Gastrocnemius medialis (tissue), 4 donors: ENCODE results near the gene ANGEL2. TPM values are rescaled to one million over a fixed set of nuclear protein-coding genes. Genes with fewer than 3 reads are reported as not detected.

ENCODE experiments used
- ATAC-seq, 2 donors: fragments of 150-250 bp; one replicate each; pipeline ENCODE4 v1.9.1; 2016
- DNase-seq, 2 donors: peaks; one replicate each; pipeline ENCODE4 v3.0.0-alpha.2; 2019
- H3K27ac ChIP-seq, 4 donors: fragments of 200-600 bp; sonication (generic); 1 replicate in 1 of 4; 2 replicates in 3 of 4; pipeline ENCODE4 v1.5.1; 2016 to 2018; ENCODE audit warnings: mild to moderate bottlenecking in 2 of 4, moderate library complexity in 1 of 4
- H3K27me3 ChIP-seq, 3 donors: fragments of 200-600 bp; sonication (generic) in 2 of 3; 1 replicate in 1 of 3; 2 replicates in 2 of 3; pipeline versions ENCODE4 v1.5.1 to v1.6.0; 2016 to 2019; ENCODE audit warnings: mild to moderate bottlenecking in 1 of 3, moderate library complexity in 1 of 3
- H3K36me3 ChIP-seq, 2 donors: fragments of 200-600 bp; sonication (generic) in 1 of 2; one replicate each; pipeline ENCODE4 v1.5.1; 2017 to 2018
- H3K4me1 ChIP-seq, 2 donors: fragments of 200-600 bp; sonication (generic) in 1 of 2; one replicate each; pipeline ENCODE4 v1.5.1; 2016 to 2017; ENCODE audit warnings: mild to moderate bottlenecking in 2 of 2
- H3K4me3 ChIP-seq, 4 donors: fragments of 200-600 bp; sonication (generic) in 3 of 4; 1 replicate in 1 of 4; 2 replicates in 3 of 4; pipeline ENCODE4 v1.5.1; 2016 to 2019; ENCODE audit warnings: mild to moderate bottlenecking in 2 of 4
- H3K9me3 ChIP-seq, 3 donors: fragments of 200-600 bp; sonication (generic) in 2 of 3; 1 replicate in 1 of 3; 2 replicates in 2 of 3; pipeline ENCODE4 v1.5.1; 2016 to 2019
- POLR2A ChIP-seq, 2 donors: fragments of 450-650 bp; IDR thresholded peaks; one replicate each; pipeline ENCODE4 v1.6.1; 2017; ENCODE audit warnings: antibody characterized with exemption in 2 of 2, mild to moderate bottlenecking in 2 of 2, moderate library complexity in 2 of 2
- in situ Hi-C, 4 donors: fragments of 200-750 bp; cut with MboI; loops; one replicate each; pipeline versions ENCODE4 v1.15.0 to v1.8.0; 2017; ENCODE audit warnings: low sequenced_read_pairs in 4 of 4
- intact Hi-C: fragments of 100-400 bp; cut with DNase I; formaldehyde crosslinking; loops from one replicate; pipeline ENCODE4 v1.15.1; 2023; ENCODE audit warnings: low total_unique reads
- total RNA-seq, 4 donors: library from RNA; depleted of rRNA; stranded (reverse); fragments of >200 nt; gene quantifications; one replicate each; pipeline versions ENCODE4 v1.1.0 to v1.2.3, GENCODE V29; 2016
- TF ChIP-seq, protein P1 (sequence below), 5 experiments: fragments of 450-650 bp in 3 of 5; fragments of 200-600 bp in 2 of 5; sonication (generic) in 2 of 5; IDR thresholded peaks in 4 of 5; conservative IDR thresholded peaks in 1 of 5; 1 replicate in 4 of 5; 2 replicates in 1 of 5; pipeline ENCODE4 v1.5.1; 2016 to 2019; ENCODE audit warnings: antibody characterized with exemption in 5 of 5, mild to moderate bottlenecking in 3 of 5, moderate library complexity in 3 of 5

Gene ANGEL2
- 10 to 100 TPM; 17.7 to 33.2 (median 25.1) TPM for total RNA-seq

DNA sequence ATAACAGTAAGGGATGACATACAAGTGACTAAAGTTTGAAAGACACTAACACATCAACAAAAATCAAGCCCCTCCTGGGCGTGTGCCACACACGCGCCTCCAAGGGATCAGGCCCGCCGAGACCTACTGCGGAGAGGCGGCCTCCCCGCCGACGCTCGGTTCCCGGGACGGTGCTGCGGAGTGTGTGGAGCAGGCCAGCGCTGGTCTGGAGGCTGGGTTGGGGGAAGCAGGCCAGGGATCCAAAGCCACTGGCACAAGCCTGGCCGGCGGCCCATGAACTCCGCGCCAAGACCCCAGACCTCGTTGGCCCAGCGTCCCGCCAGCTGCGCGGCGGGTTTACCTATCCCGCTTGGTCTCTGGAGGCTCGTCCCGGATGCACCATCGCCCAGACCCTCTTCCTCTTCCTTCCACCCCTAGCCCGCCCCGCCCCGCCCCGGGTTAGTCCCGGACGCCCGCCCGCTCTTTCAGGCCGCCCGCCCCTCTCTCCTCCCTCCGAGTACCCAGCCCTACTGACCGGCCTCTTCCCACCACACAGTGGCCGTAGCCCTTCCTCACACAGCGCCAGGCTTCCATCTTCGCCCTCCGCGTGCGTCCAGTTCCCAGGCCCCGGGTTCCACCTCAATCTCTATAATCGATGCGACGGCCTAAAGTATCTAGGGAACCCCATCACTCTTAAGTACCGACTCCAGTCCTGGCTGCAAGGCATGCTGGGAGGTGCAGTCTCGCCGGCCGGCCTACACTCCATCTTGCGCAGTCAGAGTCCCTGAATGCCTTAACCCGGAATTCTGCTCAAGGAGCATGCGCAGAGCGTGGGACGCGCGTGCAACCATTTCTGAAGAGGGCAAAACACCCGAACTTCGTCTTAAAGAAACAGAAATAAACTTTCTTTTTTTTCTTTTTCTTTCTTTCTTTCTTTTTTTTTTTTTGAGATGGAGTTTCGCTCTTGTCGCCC lies at the start of gene ANGEL2:
Gene ANGEL2, minus strand, starts transcription at position 769 of the 952 bp plus-strand sequence. Its CDS starts 196 bp downstream, at position 573.
- Histone ChIP-seq H3K36me3 (no peaks in the 10 kb centered on the region), H3K27me3 (no peaks in the 10 kb centered on the region), H3K27ac (peak within 1 kb of the TSS; percentile 81 to 92 (median 86)), H3K9me3 (no peaks in the 10 kb centered on the region), H3K4me1 (peaks cover 16 to 20% of the 10 kb centered on the region in 2 donors), H3K4me3 (peak within 1 kb of the TSS; percentile 64 to 96 (median 90))
- peak in 1 of 2 donors; percentile 27 for TF ChIP-seq POLR2A (IDR thresholded peaks at IDR 0.05)
- TF ChIP-seq, protein P1, sequence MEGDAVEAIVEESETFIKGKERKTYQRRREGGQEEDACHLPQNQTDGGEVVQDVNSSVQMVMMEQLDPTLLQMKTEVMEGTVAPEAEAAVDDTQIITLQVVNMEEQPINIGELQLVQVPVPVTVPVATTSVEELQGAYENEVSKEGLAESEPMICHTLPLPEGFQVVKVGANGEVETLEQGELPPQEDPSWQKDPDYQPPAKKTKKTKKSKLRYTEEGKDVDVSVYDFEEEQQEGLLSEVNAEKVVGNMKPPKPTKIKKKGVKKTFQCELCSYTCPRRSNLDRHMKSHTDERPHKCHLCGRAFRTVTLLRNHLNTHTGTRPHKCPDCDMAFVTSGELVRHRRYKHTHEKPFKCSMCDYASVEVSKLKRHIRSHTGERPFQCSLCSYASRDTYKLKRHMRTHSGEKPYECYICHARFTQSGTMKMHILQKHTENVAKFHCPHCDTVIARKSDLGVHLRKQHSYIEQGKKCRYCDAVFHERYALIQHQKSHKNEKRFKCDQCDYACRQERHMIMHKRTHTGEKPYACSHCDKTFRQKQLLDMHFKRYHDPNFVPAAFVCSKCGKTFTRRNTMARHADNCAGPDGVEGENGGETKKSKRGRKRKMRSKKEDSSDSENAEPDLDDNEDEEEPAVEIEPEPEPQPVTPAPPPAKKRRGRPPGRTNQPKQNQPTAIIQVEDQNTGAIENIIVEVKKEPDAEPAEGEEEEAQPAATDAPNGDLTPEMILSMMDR (IDR thresholded peaks at IDR 0.05 in 4 of 5, conservative IDR thresholded peaks at IDR 0.05 in 1 of 5): no peak
- DNase-seq: peak; percentile 92 to 96
- intact Hi-C loops (loop anchor here (1.0 to 5.0 kb wide), 4 partner anchors 21 to 223 kb away; partner anchors contain the start of genes NSL1, RPS6KC1 and TATDN3), in situ Hi-C loops (loop anchor here in 2 of 4 donors (10.0 to 25.0 kb wide), 2 partner anchors 221 to 978 kb away; partner anchors contain the start of genes DTL (in 1 of the 2), INTS7 (in 1 of the 2), NSL1 (in 1 of the 2) and TATDN3 (in 1 of the 2))
- peak; percentile 99 to 100 for ATAC-seq

DNA sequence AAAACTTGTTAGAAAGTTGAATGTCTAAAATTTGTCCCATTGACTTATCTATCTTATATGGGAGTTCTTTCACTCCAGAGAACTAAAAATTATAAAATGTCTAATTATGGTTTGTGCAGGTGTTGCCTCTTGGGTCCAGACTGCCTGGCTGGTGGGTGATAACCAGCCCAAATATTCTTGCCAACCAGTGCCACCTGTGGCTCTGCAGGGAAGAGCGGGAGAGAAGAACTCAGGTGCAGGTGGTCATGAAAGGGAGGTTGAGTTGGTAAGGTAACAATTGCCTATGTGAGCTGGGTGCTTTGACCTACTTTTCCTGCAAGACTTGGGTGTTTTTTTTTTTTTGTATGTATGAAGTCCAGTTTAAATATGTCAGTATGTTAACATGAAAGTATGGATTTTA lies 45.6 kb upstream of the ANGEL2 start:
- no peaks in the 10 kb centered on the region for H3K27me3 ChIP-seq
- no peaks in the 10 kb centered on the region for H3K36me3 ChIP-seq
- H3K4me1 ChIP-seq: no peaks in the 10 kb centered on the region
- no peak overlapping the region for H3K27ac ChIP-seq
- TF ChIP-seq, protein P1 (IDR thresholded peaks at IDR 0.05 in 4 of 5, conservative IDR thresholded peaks at IDR 0.05 in 1 of 5): no peak
- no peak for TF ChIP-seq POLR2A (IDR thresholded peaks at IDR 0.05)
- ATAC-seq: no peak
- intact Hi-C loops: no loop called here
- in situ Hi-C loops: no loop called here
- no peak overlapping the region for H3K4me3 ChIP-seq
- no peaks in the 10 kb centered on the region for H3K9me3 ChIP-seq
- DNase-seq: no peak

DNA sequence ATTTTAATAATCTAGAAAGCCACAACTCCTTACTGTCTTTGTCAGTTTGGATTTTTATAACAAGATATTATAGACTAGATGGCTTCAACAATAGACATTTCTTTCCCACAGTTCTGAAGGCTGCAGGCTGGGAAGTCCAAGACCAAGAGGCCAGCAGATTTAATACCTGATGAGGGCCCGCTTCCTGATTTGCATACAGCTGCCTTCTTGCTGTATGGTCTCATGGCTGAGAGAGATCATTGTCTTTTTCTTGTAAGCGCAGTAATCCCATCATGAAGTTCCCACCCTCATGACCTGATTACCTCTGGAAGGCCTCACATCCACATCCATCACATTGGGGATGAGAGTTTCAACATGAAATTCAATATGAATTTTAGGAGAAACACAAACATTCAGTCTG lies 45.2 kb upstream of the ANGEL2 start:
- no peaks in the 10 kb centered on the region for H3K27me3 ChIP-seq
- H3K4me1 ChIP-seq: no peaks in the 10 kb centered on the region
- intact Hi-C loops (no loop called here), in situ Hi-C loops (no loop called here)
- H3K27ac ChIP-seq: no peak overlapping the region
- no peaks in the 10 kb centered on the region for H3K36me3 ChIP-seq
- ATAC-seq (no peak), DNase-seq (no peak)
- no peak for TF ChIP-seq POLR2A (IDR thresholded peaks at IDR 0.05)
- TF ChIP-seq, protein P1 (IDR thresholded peaks at IDR 0.05 in 4 of 5, conservative IDR thresholded peaks at IDR 0.05 in 1 of 5): no peak
- H3K9me3 ChIP-seq: no peaks in the 10 kb centered on the region
- no peak overlapping the region for H3K4me3 ChIP-seq

DNA sequence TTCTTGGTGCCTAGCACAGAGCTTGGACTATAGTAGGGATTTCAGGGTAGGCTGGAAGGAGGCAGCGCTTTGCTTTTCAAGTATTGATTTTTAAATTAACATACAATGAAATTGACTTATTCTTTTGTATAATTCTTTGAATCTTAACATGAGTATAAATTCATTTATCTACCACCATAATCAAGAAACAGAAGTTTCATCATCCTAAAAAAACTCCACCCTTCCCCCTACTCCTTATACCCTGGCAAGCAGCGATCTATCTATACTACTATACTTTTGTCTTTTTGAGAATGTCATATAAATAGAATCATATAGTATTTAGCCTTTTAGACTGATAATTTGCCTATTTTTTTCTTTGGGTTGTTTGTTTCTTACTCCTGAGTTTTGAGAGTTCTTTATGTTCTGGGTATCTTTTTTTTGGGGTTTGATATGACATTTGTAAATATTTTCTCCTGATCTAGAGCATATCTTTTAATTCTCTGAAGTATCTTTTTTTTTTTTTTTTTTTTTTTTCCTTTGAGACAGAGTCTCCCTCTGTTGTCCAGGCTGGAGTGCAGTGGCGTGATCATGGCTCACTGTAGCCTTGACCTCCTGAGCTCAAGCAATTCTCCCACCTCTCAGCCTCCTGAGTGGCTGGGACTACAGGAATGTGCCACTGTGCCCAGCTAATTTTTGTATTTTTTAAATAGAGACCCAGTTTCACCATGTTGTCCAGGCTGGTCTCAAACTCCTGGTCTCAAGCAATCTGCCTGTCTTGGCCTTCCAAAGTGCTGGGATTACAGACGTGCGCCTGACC lies 41.8 kb upstream of the ANGEL2 start:
- DNase-seq (no peak), ATAC-seq (no peak)
- Histone ChIP-seq H3K4me3 (no peak overlapping the region), H3K4me1 (peaks cover under 1 to 4% of the 10 kb centered on the region in 2 donors), H3K9me3 (no peaks in the 10 kb centered on the region), H3K27ac (no peak overlapping the region), H3K36me3 (no peaks in the 10 kb centered on the region), H3K27me3 (no peaks in the 10 kb centered on the region)
- no peak for TF ChIP-seq POLR2A (IDR thresholded peaks at IDR 0.05)
- TF ChIP-seq, protein P1 (IDR thresholded peaks at IDR 0.05 in 4 of 5, conservative IDR thresholded peaks at IDR 0.05 in 1 of 5): no peak
- intact Hi-C loops (no loop called here), in situ Hi-C loops (no loop called here)
